Neural progenitor cell (in vitro differentiated cells): ENCODE data around the gene FAM120A. TPM values are rescaled to one million over a fixed set of nuclear protein-coding genes. Genes with fewer than 3 reads are reported as not detected.
A peak's percentile ranks its signal among the peaks of the same experiment; 100 is the strongest.

Experiments used
- DNase-seq: peaks from one replicate; pipeline ENCODE4 v3.0.0-alpha.2; 2016; ENCODE audit warnings: low spot score
- H2AFZ ChIP-seq: fragments of 200-600 bp; sonication (generic); replicated peaks from 2 replicates; pipeline ENCODE4 v1.6.1; 2016; ENCODE audit warnings: antibody characterized with exemption
- H3F3A ChIP-seq: fragments of 200-600 bp; sonication (generic); 2 replicates; pipeline ENCODE4 v1.6.1; 2016; ENCODE audit warnings: antibody characterized with exemption, low read depth
- H3K27ac ChIP-seq: fragments of 200-600 bp; sonication (generic); 2 replicates; pipeline ENCODE4 v1.5.1; 2016; ENCODE audit warnings: mild to moderate bottlenecking
- H3K27me3 ChIP-seq: fragments of 200-600 bp; sonication (generic); 2 replicates; pipeline ENCODE4 v1.6.1; 2016; ENCODE audit warnings: mild to moderate bottlenecking, moderate library complexity
- H3K36me3 ChIP-seq: fragments of 200-600 bp; sonication (generic); 2 replicates; pipeline ENCODE4 v1.5.1; 2016
- H3K4me1 ChIP-seq: fragments of 200-600 bp; sonication (generic); 2 replicates; pipeline ENCODE4 v1.6.1; 2016; ENCODE audit warnings: mixed run types
- H3K4me2 ChIP-seq: fragments of 200-600 bp; sonication (generic); 2 replicates; pipeline ENCODE4 v1.6.1; 2016
- H3K4me3 ChIP-seq: fragments of 200-600 bp; sonication (generic); 2 replicates; pipeline ENCODE4 v1.5.1; 2016
- H3K79me2 ChIP-seq: fragments of 200-600 bp; sonication (generic); 2 replicates; pipeline ENCODE4 v1.6.1; 2016; ENCODE audit warnings: low read depth
- H3K9ac ChIP-seq: fragments of 200-600 bp; sonication (generic); 2 replicates; pipeline ENCODE4 v1.6.1; 2016
- H3K9me3 ChIP-seq: fragments of 200-600 bp; sonication (generic); 2 replicates; pipeline ENCODE4 v1.5.1; 2016; ENCODE audit warnings: low read depth
- H4K20me1 ChIP-seq: fragments of 200-600 bp; sonication (generic); 2 replicates; pipeline ENCODE4 v1.6.1; 2016; ENCODE audit warnings: low read depth
- H3K27ac Mint-ChIP-seq: 3 replicates; pipeline ENCODE4 v1.8.0; 2021; ENCODE audit warnings: mixed read lengths
- H3K27me3 Mint-ChIP-seq: 2 replicates; pipeline ENCODE4 v1.8.0; 2022; ENCODE audit warnings: low read depth, mild to moderate bottlenecking, inconsistent platforms, moderate library complexity, mixed read lengths; ENCODE audit not compliant: insufficient read depth
- H3K36me3 Mint-ChIP-seq: 3 replicates; pipeline ENCODE4 v1.8.0; 2021; ENCODE audit warnings: mixed read lengths
- H3K4me1 Mint-ChIP-seq: 3 replicates; pipeline ENCODE4 v1.8.0; 2021; ENCODE audit warnings: mixed read lengths
- H3K4me3 Mint-ChIP-seq: 3 replicates; pipeline ENCODE4 v1.8.0; 2021; ENCODE audit warnings: mild to moderate bottlenecking, moderate library complexity, mixed read lengths
- H3K9me3 Mint-ChIP-seq: 3 replicates; pipeline ENCODE4 v1.8.0; 2020; ENCODE audit warnings: mixed read lengths
- CTCF ChIP-seq: fragments of 200-600 bp; sonication (generic); IDR thresholded peaks from 2 replicates; pipeline ENCODE4 v1.5.1; 2017; ENCODE audit warnings: antibody characterized with exemption, mild to moderate bottlenecking
- EZH2 ChIP-seq: fragments of 200-600 bp; sonication (generic); IDR thresholded peaks from 2 replicates; pipeline ENCODE4 v1.6.1; 2017; ENCODE audit warnings: antibody characterized with exemption, mild to moderate bottlenecking, moderate library complexity
- EZH2phosphoT487 ChIP-seq: fragments of 200-600 bp; sonication (generic); IDR thresholded peaks from 2 replicates; pipeline ENCODE4 v1.6.1; 2017; ENCODE audit warnings: antibody characterized with exemption
- total RNA-seq: library from RNA; depleted of rRNA; stranded (reverse); fragments of >200 nt; gene quantifications from 2 replicates; pipeline ENCODE4 v1.2.3, GENCODE V29; 2015; ENCODE audit warnings: low replicate concordance

Gene FAM120A
- total RNA-seq, 1 donor from 2014 or later, result 17.2 TPM

- peaks cover 4% of the 10 kb centered on the region for H3K27me3 Mint-ChIP-seq
- peaks cover 72% of the 10 kb centered on the region for H4K20me1 ChIP-seq
- no peak overlapping the region for H3K4me3 Mint-ChIP-seq
These were observed 135.8 kb downstream of the FAM120A start for GRCh38 chr9:93587284-93587650.

GRCh38 chr9:93587651-93588347 is 136.3 kb downstream of the FAM120A start:
- peaks cover 22% of the 10 kb centered on the region for H3K9me3 Mint-ChIP-seq
- Histone ChIP-seq H3K4me2 (no peak overlapping the region), H3K4me1 (peaks cover 13% of the 10 kb centered on the region), H3K27me3 (no peaks in the 10 kb centered on the region), H3F3A (no peaks in the 10 kb centered on the region), H4K20me1 (peaks cover 73% of the 10 kb centered on the region), H2AFZ (no peak overlapping the region), H3K27ac (no peak overlapping the region), H3K9ac (no peak overlapping the region), H3K4me3 (no peak overlapping the region), H3K36me3 (no peaks in the 10 kb centered on the region), H3K79me2 (peaks cover 61% of the 10 kb centered on the region), H3K9me3 (no peaks in the 10 kb centered on the region)
- TF ChIP-seq EZH2phosphoT487, result no peak
- TF ChIP-seq EZH2, result no peak
- TF ChIP-seq CTCF, result peak; percentile 37
- no peak overlapping the region for H3K4me3 Mint-ChIP-seq
- H3K27ac Mint-ChIP-seq, result peak overlapping the region; percentile 27
- H3K27me3 Mint-ChIP-seq, result no peaks in the 10 kb centered on the region
- DNase-seq, result peak; percentile 27
- H3K36me3 Mint-ChIP-seq, result peaks cover 16% of the 10 kb centered on the region
- H3K4me1 Mint-ChIP-seq, result peaks cover 49% of the 10 kb centered on the region

More at GRCh38 chr9:93587284-93587650, 135.8 kb downstream of the FAM120A start:
- no peak for DNase-seq
- TF ChIP-seq EZH2 (no peak), EZH2phosphoT487 (no peak), CTCF (no peak)
- no peak overlapping the region for H3K4me3 ChIP-seq
- no peak overlapping the region for H3K9ac ChIP-seq
- H3K4me1 Mint-ChIP-seq, result peaks cover 45% of the 10 kb centered on the region
- H2AFZ ChIP-seq, result no peak overlapping the region
- H3K4me2 ChIP-seq, result no peak overlapping the region
- H3K27ac Mint-ChIP-seq, result no peak overlapping the region
- no peak overlapping the region for H3K27ac ChIP-seq
- H3K9me3 ChIP-seq, result no peaks in the 10 kb centered on the region
- H3K27me3 ChIP-seq, result no peaks in the 10 kb centered on the region
- H3K36me3 Mint-ChIP-seq, result peaks cover 18% of the 10 kb centered on the region
- no peaks in the 10 kb centered on the region for H3K36me3 ChIP-seq
- peaks cover 63% of the 10 kb centered on the region for H3K79me2 ChIP-seq
- H3F3A ChIP-seq, result no peaks in the 10 kb centered on the region
- peaks cover 26% of the 10 kb centered on the region for H3K9me3 Mint-ChIP-seq
- H3K4me1 ChIP-seq, result peaks cover 13% of the 10 kb centered on the region

- Mint-ChIP-seq H3K9me3 (peaks cover 15% of the 10 kb centered on the region), H3K4me1 (peaks cover 55% of the 10 kb centered on the region), H3K27ac (peak overlapping the region; percentile 80), H3K4me3 (peak overlapping the region; percentile 36), H3K27me3 (no peaks in the 10 kb centered on the region), H3K36me3 (peaks cover 11% of the 10 kb centered on the region)
- H3K27ac ChIP-seq, result no peak overlapping the region
- H2AFZ ChIP-seq, result no peak overlapping the region
- H3K4me2 ChIP-seq, result no peak overlapping the region
- H3K4me1 ChIP-seq, result peaks cover 13% of the 10 kb centered on the region
- H3K27me3 ChIP-seq, result no peaks in the 10 kb centered on the region
- H3K79me2 ChIP-seq, result peaks cover 60% of the 10 kb centered on the region
- H4K20me1 ChIP-seq, result peaks cover 83% of the 10 kb centered on the region
- no peak for TF ChIP-seq CTCF
- no peak for TF ChIP-seq EZH2
- no peak overlapping the region for H3K4me3 ChIP-seq
- H3F3A ChIP-seq, result no peaks in the 10 kb centered on the region
- no peaks in the 10 kb centered on the region for H3K9me3 ChIP-seq
- H3K9ac ChIP-seq, result no peak overlapping the region
- no peaks in the 10 kb centered on the region for H3K36me3 ChIP-seq
- no peak for DNase-seq
These were observed 137.4 kb downstream of the FAM120A start for GRCh38 chr9:93588641-93589609.
